Activated T-cell treated with anti-CD3 and anti-CD28 coated beads, Interleukin-2, amount 50 U/mL, for 1 hour (primary cell): ENCODE results near the gene CRLF3.
"Not testable (repeated sequence)": the region's sequence is repeated elsewhere in the genome, so short reads cannot be mapped to it uniquely, and the experiment has no call there.

Experiments used
- DNase-seq: peaks from one replicate; pipeline ENCODE4 v3.0.0-alpha.2; 2020

CRLF3 gene

GRCh38 chr17:30735206-30735605 lies 89.3 kb downstream of the CRLF3 start:
- DNase-seq: not testable (repeated sequence)

DNA sequence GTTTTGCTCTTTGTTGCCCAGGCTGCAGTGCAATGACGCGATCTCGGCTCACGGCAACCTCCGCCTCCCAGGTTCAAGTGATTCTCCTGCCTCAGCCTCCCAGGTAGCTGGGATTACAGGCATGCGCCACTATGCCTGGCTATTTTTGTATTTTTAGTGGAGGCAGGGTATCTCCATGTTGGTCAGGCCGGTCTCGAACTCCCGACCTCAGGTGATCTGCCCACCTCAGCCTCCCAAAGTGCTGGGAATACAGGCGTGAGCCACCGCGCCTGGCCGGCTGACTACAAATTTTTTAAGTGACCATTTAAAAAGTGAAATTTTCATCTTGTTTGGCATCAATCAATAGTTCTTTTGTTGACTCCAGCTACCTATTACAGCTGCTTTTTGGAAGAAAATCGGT lies 90.3 kb downstream of the CRLF3 start:
- DNase-seq: peak; percentile 10
